K562 (cell line): ENCODE data around the gene LAMC1. TPM values are rescaled to one million over a fixed set of nuclear protein-coding genes. Genes with fewer than 3 reads are reported as not detected.

Source experiments
- ATAC-seq: fragments of 200-7000 bp; cut with Tn5 transposase; 3 replicates; pipeline ENCODE4 v1.9.1; 2020; ENCODE audit warnings: moderate library complexity
- BruUV-seq: library from RNA; stranded (reverse); fragments of 400-500 nt; replicated peaks from 2 replicates; lab custom pipeline; 2021; lab: Mats Ljungman, UMichigan
- CTCF ChIA-PET: fragments of 300-600 bp; formaldehyde crosslinking; extraction: SDS; loops from one replicate; lab custom pipeline; 2021; ENCODE audit warnings: low intra/inter-chr PET ratio; lab: Yijun Ruan, JAX
- POLR2A ChIA-PET: fragments of 300-600, 350-650 bp; sonication (Branson Sonifier 250); formaldehyde crosslinking; extraction: SDS; loops from one replicate; lab custom pipeline; 2021; ENCODE audit warnings: antibody characterized with exemption, inconsistent platforms; lab: Yijun Ruan, JAX
- DNase-seq, 4 experiments: peaks; one replicate each; pipeline versions ENCODE4 v3.0.0 to v3.0.0-alpha.2; 2011 to 2018; ENCODE audit warnings: low spot score in 3 of 4, mixed read lengths in 3 of 4; ENCODE audit errors: extremely low read depth in 1 of 4
- FAIRE-seq: peaks from 2 replicates; lab custom pipeline; 2011; peaks lifted over from hg19 to GRCh38; lab: Jason Lieb, UNC
- H2AFZ ChIP-seq: 2 replicates; pipeline ENCODE4 v1.6.0; 2011; ENCODE audit warnings: low read depth, low read length, control low read depth, inconsistent platforms
- H3K27ac ChIP-seq: fragments of 200-600 bp; 3 replicates; pipeline ENCODE4 v1.8.0; 2011; ENCODE audit warnings: low read depth, mild to moderate bottlenecking, control low read depth, inconsistent platforms, low read length, moderate library complexity, mixed read lengths; ENCODE audit errors: extremely low read depth
- H3K27me3 ChIP-seq, 2 experiments: fragments of 300-600 bp in 1 of 2; 2 replicates in 1 of 2; 3 replicates in 1 of 2; pipeline versions ENCODE4 v1.6.0 to v1.8.0; 2011; ENCODE audit warnings: inconsistent platforms in 2 of 2, low read length in 2 of 2, mild to moderate bottlenecking in 1 of 2, mixed read lengths in 1 of 2, moderate library complexity in 1 of 2; ENCODE audit not compliant: control insufficient read depth in 2 of 2, insufficient read depth in 2 of 2
- H3K36me3 ChIP-seq: fragments of 300-600 bp; 3 replicates; pipeline ENCODE4 v1.8.0; 2011; ENCODE audit warnings: mild to moderate bottlenecking, low read length, inconsistent platforms; ENCODE audit not compliant: control insufficient read depth, insufficient read depth
- H3K4me1 ChIP-seq, 2 experiments: fragments of 200-600 bp in 1 of 2; replicated peaks in 1 of 2; 2 replicates in 1 of 2; 3 replicates in 1 of 2; pipeline versions ENCODE4 v1.5.1 to v1.8.0; 2011; ENCODE audit warnings: inconsistent platforms in 2 of 2, low read length in 2 of 2, mild to moderate bottlenecking in 1 of 2, mixed read lengths in 1 of 2, moderate library complexity in 1 of 2; ENCODE audit not compliant: control insufficient read depth in 2 of 2, insufficient read depth in 2 of 2
- H3K4me2 ChIP-seq: 2 replicates; pipeline ENCODE4 v1.6.1; 2011; ENCODE audit warnings: low read length, control low read depth, inconsistent platforms, mixed read lengths; ENCODE audit not compliant: insufficient read depth
- H3K4me3 ChIP-seq: fragments of 200-600 bp; sonication (generic), shearing (Covaris generic); 2 replicates; pipeline ENCODE4 v1.5.1; 2016; ENCODE audit warnings: control low read depth, inconsistent platforms
- H3K79me2 ChIP-seq: fragments of 200-600 bp; 3 replicates; pipeline ENCODE4 v1.8.0; 2011; ENCODE audit warnings: low read length, inconsistent platforms; ENCODE audit not compliant: control insufficient read depth, insufficient read depth
- H3K9ac ChIP-seq, 2 experiments: 2 replicates each; pipeline versions ENCODE4 v1.6.0 to v1.6.1; 2011; ENCODE audit warnings: low read depth in 2 of 2, low read length in 2 of 2, control low read depth in 1 of 2, inconsistent platforms in 1 of 2, mild to moderate bottlenecking in 1 of 2, mixed read lengths in 1 of 2; ENCODE audit not compliant: insufficient read depth in 1 of 2
- H3K9me1 ChIP-seq: one replicate; pipeline ENCODE4 v1.6.0; 2011; ENCODE audit warnings: inconsistent platforms, mild to moderate bottlenecking, low read length, moderate library complexity; ENCODE audit not compliant: control insufficient read depth, insufficient read depth
- H3K9me3 ChIP-seq: replicated peaks from 2 replicates; pipeline ENCODE4 v1.5.1; 2011; ENCODE audit warnings: low read depth, low read length, inconsistent platforms; ENCODE audit not compliant: control insufficient read depth, insufficient read depth
- H4K20me1 ChIP-seq: replicated peaks from 2 replicates; pipeline ENCODE4 v1.6.1; 2011; ENCODE audit warnings: low read length, inconsistent platforms, mixed read lengths; ENCODE audit not compliant: control insufficient read depth, insufficient read depth
- CEBPG ChIP-seq, 3 experiments: fragments of 200-800 bp in 1 of 3; sonication (Bioruptor generic) in 1 of 3; sonication (generic) in 1 of 3; formaldehyde crosslinking in 1 of 3; IDR thresholded peaks in 2 of 3; conservative IDR thresholded peaks in 1 of 3; 2 replicates each; pipeline versions ENCODE4 v1.6.1 to v1.8.0; 2016 to 2022; ENCODE audit warnings: missing compliant biosample characterization in 2 of 3, missing genetic modification characterization in 2 of 3, mild to moderate bottlenecking in 1 of 3, missing genetic modification reagents in 1 of 3
- DACH1 ChIP-seq: fragments of 450-650 bp; IDR thresholded peaks from 2 replicates; pipeline ENCODE4 v1.6.1; 2018; ENCODE audit not compliant: partially characterized antibody
- KLF1 ChIP-seq: fragments of 450-650 bp; IDR thresholded peaks from 2 replicates; pipeline ENCODE4 v1.6.1; 2016; ENCODE audit warnings: missing genetic modification characterization, missing compliant biosample characterization
- MAFF ChIP-seq: IDR thresholded peaks from 2 replicates; pipeline ENCODE4 v1.6.1; 2012; ENCODE audit warnings: low read length, improper control_type of control experiment
- NCOA2 ChIP-seq, 2 experiments: fragments of 450-650 bp; IDR thresholded peaks; 2 replicates each; pipeline ENCODE4 v1.6.1; 2018; ENCODE audit warnings: mild to moderate bottlenecking in 2 of 2, moderate library complexity in 1 of 2; ENCODE audit not compliant: partially characterized antibody in 2 of 2
- NFATC3 ChIP-seq: fragments of 450-650 bp; IDR thresholded peaks from 2 replicates; pipeline ENCODE4 v1.6.1; 2017; ENCODE audit warnings: mild to moderate bottlenecking
- NFXL1 ChIP-seq: fragments of 450-650 bp; formaldehyde crosslinking; IDR thresholded peaks from 2 replicates; pipeline ENCODE4 v1.4.0; 2021; ENCODE audit warnings: mild to moderate bottlenecking
- PCBP1 ChIP-seq: fragments of 200-400 bp; formaldehyde crosslinking; IDR thresholded peaks from 2 replicates; pipeline ENCODE4 v1.6.1; 2018; ENCODE audit warnings: mild to moderate bottlenecking, low read depth, low read length; ENCODE audit not compliant: poor library complexity, severe bottlenecking
- PHB ChIP-seq: fragments of 250-450 bp; sonication (Bioruptor Pico); IDR thresholded peaks from 2 replicates; pipeline ENCODE4 v1.5.0; 2021
- SRSF3 ChIP-seq: fragments of 200-400 bp; formaldehyde crosslinking; IDR thresholded peaks from 2 replicates; pipeline ENCODE4 v1.6.1; 2016; ENCODE audit warnings: mild to moderate bottlenecking, low read length, moderate library complexity; ENCODE audit not compliant: insufficient read depth
- ZC3H4 ChIP-seq: sonication (generic); formaldehyde crosslinking; IDR thresholded peaks from 2 replicates; pipeline ENCODE4 v1.9.0; 2021; ENCODE audit warnings: missing genetic modification reagents, borderline replicate concordance
- ZNF224 ChIP-seq: sonication (generic); formaldehyde crosslinking; IDR thresholded peaks from 2 replicates; pipeline ENCODE4 v1.8.0; 2022; ENCODE audit warnings: mild to moderate bottlenecking, missing genetic modification reagents
- ZNF445 ChIP-seq: fragments of 250-450 bp; sonication (Bioruptor Pico); IDR thresholded peaks from 2 replicates; pipeline ENCODE4 v1.4.0; 2020; ENCODE audit warnings: low read depth, mild to moderate bottlenecking, moderate library complexity
- WGBS: fragments of 100-300 bp; shearing (Covaris generic); methylation state at CpG from one replicate; pipeline ENCODE4 v1.1.6; 2016; ENCODE audit warnings: low coverage, mixed read lengths; ENCODE audit not compliant: insufficient coverage; ENCODE audit errors: missing lambda C conversion rate; 5-methylcytosine and 5-hydroxymethylcytosine counted together
- in situ Hi-C: fragments of 300-500 bp; cut with MboI; formaldehyde crosslinking; loops from 4 replicates; pipeline ENCODE4 v1.15.0; 2018; ENCODE audit warnings: inconsistent platforms, mixed read lengths
- intact Hi-C: fragments of 100-400 bp; cut with micrococcal nuclease; formaldehyde crosslinking; loops from 2 replicates; pipeline ENCODE4 v1.14.2; 2022
- polyA plus RNA-seq, 8 experiments: library from polyadenylated mRNA; depleted of rRNA in 4 of 8; stranded (reverse) in 5 of 8; unstranded in 3 of 8; fragments of >200 nt; fragmentation: Nextera tagmentation in 2 of 8; fragmentation: Illumina TruSeq in 1 of 8; extraction: Ambion mirVana in 2 of 8; extraction: Trizol in 1 of 8; gene quantifications; 2 replicates each; pipeline versions ENCODE4 v1.2.1 to v1.2.3, GENCODE V29; 2011 to 2014; ENCODE audit warnings: inconsistent platforms in 1 of 8, missing spikeins in 1 of 8
- total RNA-seq, 7 experiments: library from RNA; depleted of rRNA in 6 of 7; stranded (reverse); fragments of >200 nt in 6 of 7; fragmentation: Illumina TruSeq in 2 of 7; extraction: Trizol in 2 of 7; gene quantifications; 2 replicates each; pipeline versions ENCODE4 v1.2.1 to v1.2.3, GENCODE V29; 2011 to 2021; ENCODE audit warnings: low replicate concordance in 1 of 7
- TF ChIP-seq, protein P1 (sequence below): fragments of 250-450 bp; sonication (Bioruptor Pico); IDR thresholded peaks from 2 replicates; pipeline ENCODE4 v1.8.0; 2022; ENCODE audit warnings: moderate library complexity, mild to moderate bottlenecking, inconsistent platforms
- TF ChIP-seq, protein P2 (sequence below): fragments of 450-650 bp; formaldehyde crosslinking; IDR thresholded peaks from 2 replicates; pipeline ENCODE4 v1.4.0; 2020; ENCODE audit warnings: mild to moderate bottlenecking, moderate library complexity

The LAMC1 gene
- total and polyA plus RNA-seq, 9 of the 15 experiments (the other 6 are each of a cell fraction or from before 2014, with no cell fraction given), result 0.07 to 0.71 (median 0.13) TPM; not detected in 2

- Histone ChIP-seq H3K79me2 (no peaks in the 10 kb centered on the region), H3K27ac (no peak overlapping the region), H3K9me1 (no peaks in the 10 kb centered on the region)
- in situ Hi-C loops, result no loop called here
- DNase-seq (no peak), FAIRE-seq (no peak)
- intact Hi-C loops, result no loop called here
- no peak for TF ChIP-seq NCOA2 (IDR thresholded peaks at IDR 0.05; ENCODE audit: partially characterized antibody in 2 of 2)
- no peak for TF ChIP-seq CEBPG (CRISPR knock-in tag; IDR thresholded peaks at IDR 0.05)
- peak in 1 of 2 experiments; percentile 26; a peak in 2 of 4 replicates for TF ChIP-seq CEBPG (tag; conservative IDR thresholded peaks at IDR 0.05 in 1 of 2, IDR thresholded peaks at IDR 0.05 in 1 of 2)
- TF ChIP-seq, all 486 proteins: peak for 1
- H3K4me2 ChIP-seq, result no peak overlapping the region
- ChIA-PET CTCF (interaction anchor here (0.6 kb wide), 1 partner anchor 667 kb away, joined by 3 read pairs; no protein-coding TSS in a partner anchor), POLR2A (no interaction called here)
- ATAC-seq, result no peak
- BruUV-seq, result no TSS peak
- no peaks in the 10 kb centered on the region for H4K20me1 ChIP-seq
- H3K36me3 ChIP-seq, result no peaks in the 10 kb centered on the region
- H3K4me1 ChIP-seq, result no peaks in the 10 kb centered on the region
- H3K9ac ChIP-seq, result no peak overlapping the region
- no peak overlapping the region for H3K4me3 ChIP-seq
- H3K9me3 ChIP-seq, result no peaks in the 10 kb centered on the region
- H2AFZ ChIP-seq, result no peak overlapping the region
- H3K27me3 ChIP-seq, result peaks cover 6 to 15% of the 10 kb centered on the region in 2 experiments; a peak in 4 of 5 replicates
- 2% methylated on average over 7 of the region's 7 CpGs for WGBS
These were observed 39.1 kb upstream of the LAMC1 start for GRCh38 chr1:182984138-182984537.

GRCh38 chr1:182984621-182985020 is 38.6 kb upstream of the LAMC1 start:
- ChIA-PET CTCF (no interaction called here), POLR2A (no interaction called here)
- no peak overlapping the region for H3K27ac ChIP-seq
- intact Hi-C loops, result no loop called here
- H3K4me2 ChIP-seq, result no peak overlapping the region
- in situ Hi-C loops, result no loop called here
- no peaks in the 10 kb centered on the region for H3K36me3 ChIP-seq
- FAIRE-seq (no peak), DNase-seq (no peak), ATAC-seq (no peak)
- H3K9me3 ChIP-seq, result no peaks in the 10 kb centered on the region
- H3K9me1 ChIP-seq, result no peaks in the 10 kb centered on the region
- H3K27me3 ChIP-seq, result peaks cover 6 to 15% of the 10 kb centered on the region in 2 experiments; a peak in 4 of 5 replicates
- H2AFZ ChIP-seq, result no peak overlapping the region
- no TSS peak for BruUV-seq
- 0% methylated on average over 1 of the region's 1 CpG for WGBS
- no peak overlapping the region for H3K4me3 ChIP-seq
- H3K79me2 ChIP-seq, result no peaks in the 10 kb centered on the region
- H3K4me1 ChIP-seq, result no peaks in the 10 kb centered on the region
- no peaks in the 10 kb centered on the region for H4K20me1 ChIP-seq
- H3K9ac ChIP-seq, result no peak overlapping the region
- TF ChIP-seq SRSF3, result no peak
- no peak for TF ChIP-seq DACH1
- TF ChIP-seq, protein P1, sequence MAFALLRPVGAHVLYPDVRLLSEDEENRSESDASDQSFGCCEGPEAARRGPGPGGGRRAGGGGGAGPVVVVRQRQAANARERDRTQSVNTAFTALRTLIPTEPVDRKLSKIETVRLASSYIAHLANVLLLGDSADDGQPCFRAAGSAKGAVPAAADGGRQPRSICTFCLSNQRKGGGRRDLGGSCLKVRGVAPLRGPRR (CRISPR knock-in tag), result no peak
- TF ChIP-seq NFXL1 (CRISPR knock-in tag), result no peak
- no peak for TF ChIP-seq ZNF445
- no peak for TF ChIP-seq ZNF224 (CRISPR knock-in tag)
- no peak for TF ChIP-seq PCBP1
- TF ChIP-seq, protein P2, sequence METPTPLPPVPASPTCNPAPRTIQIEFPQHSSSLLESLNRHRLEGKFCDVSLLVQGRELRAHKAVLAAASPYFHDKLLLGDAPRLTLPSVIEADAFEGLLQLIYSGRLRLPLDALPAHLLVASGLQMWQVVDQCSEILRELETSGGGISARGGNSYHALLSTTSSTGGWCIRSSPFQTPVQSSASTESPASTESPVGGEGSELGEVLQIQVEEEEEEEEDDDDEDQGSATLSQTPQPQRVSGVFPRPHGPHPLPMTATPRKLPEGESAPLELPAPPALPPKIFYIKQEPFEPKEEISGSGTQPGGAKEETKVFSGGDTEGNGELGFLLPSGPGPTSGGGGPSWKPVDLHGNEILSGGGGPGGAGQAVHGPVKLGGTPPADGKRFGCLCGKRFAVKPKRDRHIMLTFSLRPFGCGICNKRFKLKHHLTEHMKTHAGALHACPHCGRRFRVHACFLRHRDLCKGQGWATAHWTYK (CRISPR knock-in tag), result no peak
- no peak for TF ChIP-seq NFATC3
- no peak for TF ChIP-seq KLF1
- TF ChIP-seq ZC3H4, result no peak
- no peak for TF ChIP-seq PHB (CRISPR knock-in tag)
- TF ChIP-seq MAFF, result no peak
